ENCODE results near the gene OAS1. TPM values are rescaled to one million over a fixed set of nuclear protein-coding genes. Genes with fewer than 3 reads are reported as not detected.
"Not testable (repeated sequence)": the region's sequence is repeated elsewhere in the genome, so short reads cannot be mapped to it uniquely, and the experiment has no call there.

The OAS1 gene
- total RNA-seq, 2 donors from 2014 or later = 17.8 to 85.9 TPM

DNA sequence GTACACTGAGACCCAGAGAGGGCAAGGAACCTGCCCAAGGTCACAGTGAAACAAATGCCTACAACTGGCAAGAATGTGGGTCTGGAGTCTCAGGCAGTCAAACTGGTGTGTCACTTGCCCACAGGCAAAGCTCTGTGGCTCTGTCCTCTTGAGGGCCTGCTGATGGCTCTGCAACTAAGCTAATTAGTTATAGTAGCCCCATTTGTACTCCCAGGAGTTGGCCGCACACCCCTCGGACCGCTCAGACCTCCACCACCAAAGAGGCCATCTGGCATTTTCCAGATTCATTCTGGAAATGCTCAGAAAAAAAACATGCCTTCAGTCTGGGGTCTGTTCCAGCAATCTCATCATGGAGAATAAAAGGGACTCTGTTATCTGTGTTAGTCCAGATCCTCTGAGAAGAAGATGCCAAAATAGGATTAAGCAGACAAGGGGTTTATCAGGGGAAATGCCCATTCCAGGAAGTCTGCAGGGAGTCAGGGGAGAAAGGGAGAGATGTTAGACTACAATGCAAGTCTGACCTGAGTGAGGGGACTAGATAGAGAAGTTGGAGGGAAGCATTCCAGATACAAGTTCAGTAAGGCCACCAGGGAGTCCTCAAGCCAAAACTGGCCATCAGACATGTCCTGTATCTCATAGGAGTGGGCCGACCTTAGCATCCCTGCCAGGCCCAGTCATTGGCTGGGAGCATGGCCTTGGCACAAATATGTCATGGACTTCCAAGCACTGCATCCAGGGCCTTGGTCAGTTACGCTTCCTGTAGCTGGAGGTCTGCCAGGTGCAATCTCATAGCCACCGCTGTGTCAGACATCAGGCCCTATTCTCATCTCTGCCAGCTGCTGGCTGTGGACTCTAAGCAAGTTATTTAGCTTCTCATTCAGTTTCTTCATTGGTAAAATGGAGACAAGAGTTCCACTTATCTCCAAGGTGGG is 15.4 kb upstream of the OAS1 start:
- no peak for DNase-seq (ENCODE audit: low spot score in 2 of 2)
- Mint-ChIP-seq H3K27ac (peak overlapping the region in 1 of 2 donors; percentile 11), H3K9me3 (no peaks in the 10 kb centered on the region), H3K36me3 (no peaks in the 10 kb centered on the region)
- ATAC-seq = no peak

DNA sequence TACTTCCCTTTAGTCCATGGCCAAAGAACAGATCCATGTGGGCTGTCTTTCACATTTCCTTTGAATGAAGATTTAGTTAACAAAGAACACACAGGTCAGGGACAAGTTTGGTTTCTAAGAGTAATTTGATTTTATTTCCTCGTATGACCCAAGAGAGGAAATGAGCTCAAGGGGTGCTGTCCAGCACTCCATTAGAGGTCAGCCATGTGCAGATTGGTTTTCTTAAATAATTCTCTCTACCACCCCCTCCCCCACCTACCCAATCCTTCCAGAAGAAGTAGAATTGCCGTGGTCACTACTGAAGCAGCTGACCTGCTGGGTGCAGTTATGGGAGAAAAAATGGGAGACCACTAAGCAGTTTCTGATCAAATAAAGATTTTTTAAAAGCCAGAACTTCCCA is 13.9 kb upstream of the OAS1 start:
- DNase-seq (ENCODE audit: low spot score in 2 of 2) (no peak), ATAC-seq (no peak)
- Mint-ChIP-seq H3K9me3 (no peaks in the 10 kb centered on the region), H3K27ac (no peak overlapping the region), H3K36me3 (no peaks in the 10 kb centered on the region)

- no peak for ATAC-seq
These were observed 12.6 kb upstream of the OAS1 start for GRCh38 chr12:112894128-112894527.

GRCh38 chr12:112898380-112898779 is 8.4 kb upstream of the OAS1 start:
- H3K27ac Mint-ChIP-seq = no peak overlapping the region
- H3K36me3 Mint-ChIP-seq = no peaks in the 10 kb centered on the region
- H3K9me3 Mint-ChIP-seq = no peaks in the 10 kb centered on the region
- ATAC-seq (no peak), DNase-seq (ENCODE audit: low spot score in 2 of 2) (no peak)

More at GRCh38 chr12:112894128-112894527, 12.6 kb upstream of the OAS1 start:
- DNase-seq (ENCODE audit: low spot score in 2 of 2) = no peak
- H3K36me3 Mint-ChIP-seq = no peaks in the 10 kb centered on the region
- no peak overlapping the region for H3K27ac Mint-ChIP-seq
- H3K9me3 Mint-ChIP-seq = no peaks in the 10 kb centered on the region

DNA sequence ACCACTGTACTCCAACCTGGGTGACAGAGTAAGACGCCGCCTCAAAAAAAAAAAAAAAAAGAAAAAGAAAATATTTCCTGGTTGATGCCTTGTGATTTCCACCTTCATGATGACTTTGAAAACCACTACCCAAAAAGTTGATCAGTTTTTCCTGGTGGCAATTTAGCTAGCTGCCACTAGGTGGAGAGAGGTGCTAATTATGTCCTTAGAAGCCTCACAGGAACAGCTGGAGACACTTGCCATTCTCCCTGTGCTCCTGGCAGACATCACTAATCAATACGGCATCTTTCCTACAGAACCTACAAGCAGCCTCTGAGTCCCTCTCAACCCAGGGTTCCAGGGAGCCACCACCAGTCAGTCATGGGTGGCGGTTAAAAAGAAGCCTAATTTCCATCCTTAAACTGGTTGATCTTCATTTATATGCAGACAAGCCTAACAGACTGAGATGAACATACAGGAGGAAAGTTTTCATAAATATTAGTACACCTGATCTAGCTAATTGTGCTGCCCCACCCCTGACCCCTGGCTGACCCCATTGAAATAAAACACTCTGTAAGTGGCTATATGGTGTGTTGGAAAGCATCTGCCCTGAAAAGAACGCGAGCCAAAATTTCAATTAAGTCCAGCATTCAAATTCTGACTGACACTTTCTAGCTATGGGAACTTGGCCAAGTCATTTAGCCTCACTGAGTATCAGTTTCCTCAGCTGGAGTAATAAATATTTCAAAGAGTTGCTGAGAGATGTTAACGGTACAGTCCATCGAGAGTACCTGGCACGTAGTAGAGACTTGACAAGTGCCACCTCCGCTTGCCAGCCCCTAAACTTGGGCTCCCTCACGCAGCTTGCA is 6.2 kb upstream of the OAS1 start:
- Mint-ChIP-seq H3K27ac (no peak overlapping the region), H3K36me3 (no peaks in the 10 kb centered on the region), H3K9me3 (no peaks in the 10 kb centered on the region)
- DNase-seq (ENCODE audit: low spot score in 2 of 2) = peak in 1 of 2 donors; percentile 44
- ATAC-seq = peak; percentile 58 to 82

GRCh38 chr12:112901271-112901670 is 5.5 kb upstream of the OAS1 start:
- H3K9me3 Mint-ChIP-seq = no peaks in the 10 kb centered on the region
- no peak overlapping the region for H3K27ac Mint-ChIP-seq
- DNase-seq (ENCODE audit: low spot score in 2 of 2) (no peak), ATAC-seq (no peak)
- H3K36me3 Mint-ChIP-seq = no peaks in the 10 kb centered on the region

GRCh38 chr12:112904571-112904970 is 2.2 kb upstream of the OAS1 start:
- H3K9me3 Mint-ChIP-seq = no peaks in the 10 kb centered on the region
- ATAC-seq (no peak), DNase-seq (ENCODE audit: low spot score in 2 of 2) (no peak)
- peaks cover 4 to 23% of the 10 kb centered on the region in 2 donors for H3K36me3 Mint-ChIP-seq
- peak overlapping the region in 1 of 2 donors; percentile 9 for H3K27ac Mint-ChIP-seq

DNA sequence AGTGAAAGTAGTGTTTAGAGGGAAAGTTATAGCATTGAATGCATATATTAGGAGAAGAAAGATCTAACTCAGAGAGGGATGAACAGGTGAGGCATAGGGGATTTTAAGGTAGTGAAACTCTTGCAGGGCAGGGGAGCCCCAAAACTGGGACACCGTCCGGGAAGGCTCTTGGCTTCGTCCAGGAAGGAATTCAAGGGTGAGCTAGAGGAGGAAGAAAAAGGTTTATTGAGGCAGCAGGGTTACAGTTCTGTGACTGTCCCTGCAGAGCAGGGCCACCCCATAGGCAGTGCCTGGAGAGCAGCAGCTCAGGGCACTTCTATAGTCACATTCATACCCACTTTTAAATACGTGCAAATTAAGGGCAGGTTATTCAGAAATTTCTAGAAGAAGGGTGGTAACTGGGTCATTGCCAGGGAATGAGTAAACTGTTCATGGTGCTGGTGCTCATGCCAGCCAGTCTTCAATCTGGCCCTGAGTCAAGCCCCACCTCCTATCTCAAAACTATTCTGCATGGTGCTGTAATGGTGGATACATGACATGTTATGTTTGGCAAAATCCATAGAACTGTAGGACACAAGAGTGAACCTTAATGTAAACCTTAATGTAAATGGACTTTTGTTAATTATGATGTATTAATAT is 1.2 kb upstream of the OAS1 start:
- no peak for ATAC-seq
- no peak for DNase-seq (ENCODE audit: low spot score in 2 of 2)
- Mint-ChIP-seq H3K36me3 (peaks cover 4 to 33% of the 10 kb centered on the region in 2 donors), H3K27ac (peak overlapping the region in 1 of 2 donors; percentile 70), H3K9me3 (peaks cover 0 to 5% of the 10 kb centered on the region in 2 donors)

DNA sequence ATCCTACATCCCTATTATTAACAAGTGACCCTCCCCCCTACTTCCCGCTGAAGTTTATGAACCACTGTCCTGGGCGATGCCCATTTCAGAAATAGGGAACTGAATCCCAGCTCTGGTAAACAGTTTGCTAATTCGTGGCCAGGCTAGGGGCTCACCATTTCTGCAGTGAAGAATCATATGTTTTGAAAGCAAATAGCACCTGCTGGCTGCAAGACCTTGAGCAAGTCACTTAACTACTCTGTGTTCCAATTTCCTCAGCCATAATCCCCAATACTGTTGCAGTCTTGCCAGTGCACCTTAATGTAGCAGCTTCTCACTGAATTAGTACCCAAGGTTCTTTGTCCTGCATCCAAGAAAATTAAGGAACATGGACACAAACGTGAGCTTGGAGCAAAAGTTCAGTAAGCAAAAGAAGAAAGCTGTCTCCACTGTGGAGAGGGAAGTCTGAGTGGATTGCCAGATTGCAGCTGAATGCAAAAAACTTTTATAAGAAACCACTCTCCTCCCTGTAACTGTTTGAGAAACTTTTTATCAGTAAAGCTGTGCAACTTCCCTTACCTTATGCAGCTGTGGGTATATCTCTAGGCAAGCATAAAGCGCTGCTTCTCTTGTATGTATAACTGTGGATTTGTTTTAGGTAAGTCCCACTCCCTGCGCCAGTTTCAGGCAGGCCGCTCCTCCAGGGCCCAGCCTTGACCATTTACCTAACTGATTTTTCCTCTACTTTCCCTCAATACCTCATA is 824 bp downstream of the OAS1 start:
- DNase-seq (ENCODE audit: low spot score in 2 of 2) (peak in 1 of 2 donors; percentile 18), ATAC-seq (peak in 1 of 2 donors; percentile 61)
- peaks cover 0 to 9% of the 10 kb centered on the region in 2 donors for H3K9me3 Mint-ChIP-seq
- H3K27ac Mint-ChIP-seq = peak overlapping the region; percentile 86 to 97
- H3K36me3 Mint-ChIP-seq = peaks cover 4 to 53% of the 10 kb centered on the region in 2 donors

GRCh38 chr12:112908548-112908947 is 1.8 kb downstream of the OAS1 start:
- ATAC-seq = no peak
- no peak for DNase-seq (ENCODE audit: low spot score in 2 of 2)
- peak overlapping the region; percentile 83 to 86 for H3K27ac Mint-ChIP-seq
- peaks cover 13 to 63% of the 10 kb centered on the region in 2 donors for H3K36me3 Mint-ChIP-seq
- peaks cover 7 to 18% of the 10 kb centered on the region in 2 donors for H3K9me3 Mint-ChIP-seq

DNA sequence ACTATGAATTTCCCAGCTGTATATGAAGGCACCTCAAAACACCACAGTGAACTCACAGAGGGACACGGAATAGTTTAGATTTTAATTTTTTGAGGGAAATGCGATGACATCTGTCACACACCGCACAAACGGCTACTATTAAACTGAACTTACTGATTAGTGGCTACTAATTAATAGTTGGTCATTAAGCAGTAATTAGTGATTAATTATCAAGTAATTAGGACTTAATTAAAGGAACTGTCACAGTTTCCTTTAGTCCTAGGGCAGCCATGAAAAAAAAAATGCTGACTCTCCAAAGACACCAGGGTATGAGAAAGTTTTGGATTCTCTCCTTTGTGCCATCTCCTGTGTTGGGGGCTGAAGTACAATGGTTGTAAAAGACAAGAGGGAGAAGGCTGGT is 2.9 kb downstream of the OAS1 start:
- ATAC-seq (no peak), DNase-seq (ENCODE audit: low spot score in 2 of 2) (no peak)
- H3K9me3 Mint-ChIP-seq = peaks cover 7 to 19% of the 10 kb centered on the region in 2 donors
- H3K36me3 Mint-ChIP-seq = peaks cover 14 to 74% of the 10 kb centered on the region in 2 donors
- peak overlapping the region in 1 of 2 donors; percentile 44 for H3K27ac Mint-ChIP-seq

DNA sequence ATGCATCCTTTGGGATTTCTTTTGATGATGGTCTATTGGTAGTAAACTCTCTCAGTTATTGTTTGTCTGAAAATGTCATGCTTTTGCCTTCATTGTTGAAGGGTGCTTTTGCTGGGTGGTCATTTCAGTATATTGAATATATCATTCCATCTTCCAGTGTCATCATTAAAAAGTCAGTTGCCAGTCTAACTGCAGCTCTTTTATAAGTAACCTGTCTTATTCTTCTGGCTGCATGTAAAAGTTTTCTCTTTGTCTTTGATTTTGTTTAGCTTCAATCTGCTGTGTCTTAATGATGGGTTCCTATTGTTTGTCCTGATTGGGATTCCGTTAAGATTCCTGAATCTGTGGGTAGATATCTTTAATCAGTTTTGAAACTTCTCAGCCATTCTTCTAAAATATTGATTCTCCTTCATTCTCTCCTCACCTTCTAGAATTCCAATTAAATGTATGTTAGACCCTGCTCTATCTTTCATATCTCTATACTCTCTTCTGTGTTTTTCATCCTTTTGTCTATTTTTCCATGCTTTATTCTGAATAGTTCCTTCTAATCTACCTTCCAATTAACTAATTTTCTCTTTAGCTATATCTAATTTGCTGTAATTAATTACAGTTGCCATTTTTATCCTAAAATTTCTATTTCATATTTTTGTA is 6.4 kb downstream of the OAS1 start:
- H3K27ac Mint-ChIP-seq = no peak overlapping the region
- H3K9me3 Mint-ChIP-seq = peaks cover 7 to 23% of the 10 kb centered on the region in 2 donors
- ATAC-seq (no peak), DNase-seq (ENCODE audit: low spot score in 2 of 2) (no peak)
- peaks cover 18 to 83% of the 10 kb centered on the region in 2 donors for H3K36me3 Mint-ChIP-seq

- Mint-ChIP-seq H3K9me3 (peaks cover 7 to 23% of the 10 kb centered on the region in 2 donors), H3K36me3 (peaks cover 25 to 83% of the 10 kb centered on the region in 2 donors)
- not testable (repeated sequence) for H3K27ac Mint-ChIP-seq; ATAC-seq; DNase-seq (ENCODE audit: low spot score in 2 of 2)
These were observed 7.1 kb downstream of the OAS1 start for GRCh38 chr12:112913888-112914287.

- no peak for ATAC-seq
- Mint-ChIP-seq H3K9me3 (peaks cover 7 to 18% of the 10 kb centered on the region in 2 donors), H3K36me3 (peaks cover 30 to 61% of the 10 kb centered on the region in 2 donors), H3K27ac (no peak overlapping the region)
- no peak for DNase-seq (ENCODE audit: low spot score in 2 of 2)
These were observed 9.5 kb downstream of the OAS1 start for GRCh38 chr12:112916270-112916669.

- no peak for ATAC-seq
- Mint-ChIP-seq H3K36me3 (peaks cover 20 to 33% of the 10 kb centered on the region in 2 donors), H3K27ac (no peak overlapping the region), H3K9me3 (peaks cover 0 to 5% of the 10 kb centered on the region in 2 donors)
- no peak for DNase-seq (ENCODE audit: low spot score in 2 of 2)
These were observed 12.4 kb downstream of the OAS1 start for GRCh38 chr12:112919121-112919520.

Measured in activated naive CD4-positive, alpha-beta T cell treated with anti-CD3 and anti-CD28 coated beads, Interleukin-2, amount 50 U/mL, for 72 hours (primary cell).